ENCODE results near the gene PARD3.

PARD3 gene

DNA sequence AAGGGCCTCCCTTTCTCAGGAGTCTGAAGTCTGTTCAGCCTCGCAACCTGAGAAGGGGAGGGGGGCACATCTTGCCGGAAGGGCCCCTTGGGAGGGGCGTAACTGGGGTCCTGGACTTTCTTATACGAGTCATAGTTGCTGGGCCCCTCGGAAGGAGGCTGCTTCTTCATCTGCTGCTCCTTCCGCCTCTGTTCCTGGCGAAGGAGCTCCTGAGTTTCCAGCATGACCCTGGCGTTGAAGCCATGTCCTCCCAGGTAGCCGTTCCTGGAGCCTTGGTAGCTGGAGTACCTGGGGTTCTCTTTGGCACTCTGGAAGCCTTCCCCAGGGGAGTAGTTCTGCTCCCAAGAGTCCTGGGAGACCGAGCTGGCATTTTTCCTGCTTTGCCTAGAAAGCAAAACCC lies 703.9 kb downstream of the PARD3 start:
- Histone ChIP-seq H3K27ac (ENCODE audit: insufficient read depth, low read depth, low read length, poor library complexity, severe bottlenecking) (no peak overlapping the region), H3K27me3 (ENCODE audit: control insufficient read depth, insufficient read depth, low read length, poor library complexity, severe bottlenecking) (no peaks in the 10 kb centered on the region)

DNA sequence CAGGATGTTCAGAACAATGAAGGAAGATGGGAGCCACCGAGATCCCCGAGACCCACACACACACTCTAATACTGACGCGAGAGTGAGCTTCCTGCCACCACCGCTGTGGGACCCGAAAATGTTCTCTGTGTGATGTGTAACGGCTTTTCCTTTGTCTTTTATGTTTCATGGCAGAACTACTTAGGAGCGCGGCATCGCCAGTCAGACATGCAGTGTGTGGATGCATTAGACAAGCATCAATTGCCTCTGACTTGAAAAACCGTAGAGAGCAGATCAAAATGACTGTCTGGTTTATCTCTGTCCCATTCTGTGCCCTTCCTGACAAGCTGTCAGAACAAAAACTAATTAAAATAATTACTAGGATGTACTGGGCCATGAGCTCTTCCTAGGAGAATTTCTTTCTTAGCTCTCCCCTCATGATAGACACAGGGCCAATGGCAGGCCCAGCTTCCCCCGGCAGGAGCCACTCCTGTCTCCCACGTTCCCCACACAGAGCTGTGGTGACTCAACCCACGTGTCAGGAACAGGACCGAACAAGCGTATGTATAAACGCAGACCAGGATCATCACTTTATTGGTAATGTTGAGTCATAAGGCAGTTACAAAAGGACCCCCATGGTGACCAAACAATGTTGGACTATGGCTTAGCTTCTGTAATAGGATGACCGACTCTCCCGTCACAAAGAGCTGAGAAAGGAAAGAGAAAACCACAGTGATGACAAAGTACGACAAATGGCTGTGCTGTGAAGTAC lies 705.0 kb downstream of the PARD3 start:
- WGBS, 2 experiments = 88 to 90% methylated on average over 20 of the region's 20 CpGs
- Histone ChIP-seq H3K9me3 (ENCODE audit: control insufficient read depth, low read length) (no peaks in the 10 kb centered on the region), H3K27ac (ENCODE audit: insufficient read depth, low read depth, low read length, poor library complexity, severe bottlenecking) (no peak overlapping the region), H3K27me3 (ENCODE audit: control insufficient read depth, insufficient read depth, low read length, poor library complexity, severe bottlenecking) (no peaks in the 10 kb centered on the region), H3K36me3 (ENCODE audit: control insufficient read depth, insufficient read depth, low read length) (no peaks in the 10 kb centered on the region), H3K4me1 (ENCODE audit: control insufficient read depth, insufficient read depth, low read length) (no peaks in the 10 kb centered on the region), H3K4me3 (ENCODE audit: insufficient read depth, low read depth, low read length) (no peak overlapping the region)

More for the DNA sequence above, 703.9 kb downstream of the PARD3 start:
- 92 to 94% methylated on average over 10 of the region's 10 CpGs for WGBS, 2 experiments
- Histone ChIP-seq H3K36me3 (ENCODE audit: control insufficient read depth, insufficient read depth, low read length) (no peaks in the 10 kb centered on the region), H3K4me3 (ENCODE audit: insufficient read depth, low read depth, low read length) (no peak overlapping the region), H3K9me3 (ENCODE audit: control insufficient read depth, low read length) (no peaks in the 10 kb centered on the region), H3K4me1 (ENCODE audit: control insufficient read depth, insufficient read depth, low read length) (no peaks in the 10 kb centered on the region)

GRCh38 chr10:34109495-34109894 lies 705.6 kb downstream of the PARD3 start:
- Histone ChIP-seq H3K36me3 (ENCODE audit: control insufficient read depth, insufficient read depth, low read length) (no peaks in the 10 kb centered on the region), H3K4me1 (ENCODE audit: control insufficient read depth, insufficient read depth, low read length) (no peaks in the 10 kb centered on the region), H3K4me3 (ENCODE audit: insufficient read depth, low read depth, low read length) (no peak overlapping the region), H3K9me3 (ENCODE audit: control insufficient read depth, low read length) (no peaks in the 10 kb centered on the region), H3K27ac (ENCODE audit: insufficient read depth, low read depth, low read length, poor library complexity, severe bottlenecking) (no peak overlapping the region), H3K27me3 (ENCODE audit: control insufficient read depth, insufficient read depth, low read length, poor library complexity, severe bottlenecking) (no peaks in the 10 kb centered on the region)
- 93 to 95% methylated on average over 7 of the region's 7 CpGs for WGBS, 2 experiments

DNA sequence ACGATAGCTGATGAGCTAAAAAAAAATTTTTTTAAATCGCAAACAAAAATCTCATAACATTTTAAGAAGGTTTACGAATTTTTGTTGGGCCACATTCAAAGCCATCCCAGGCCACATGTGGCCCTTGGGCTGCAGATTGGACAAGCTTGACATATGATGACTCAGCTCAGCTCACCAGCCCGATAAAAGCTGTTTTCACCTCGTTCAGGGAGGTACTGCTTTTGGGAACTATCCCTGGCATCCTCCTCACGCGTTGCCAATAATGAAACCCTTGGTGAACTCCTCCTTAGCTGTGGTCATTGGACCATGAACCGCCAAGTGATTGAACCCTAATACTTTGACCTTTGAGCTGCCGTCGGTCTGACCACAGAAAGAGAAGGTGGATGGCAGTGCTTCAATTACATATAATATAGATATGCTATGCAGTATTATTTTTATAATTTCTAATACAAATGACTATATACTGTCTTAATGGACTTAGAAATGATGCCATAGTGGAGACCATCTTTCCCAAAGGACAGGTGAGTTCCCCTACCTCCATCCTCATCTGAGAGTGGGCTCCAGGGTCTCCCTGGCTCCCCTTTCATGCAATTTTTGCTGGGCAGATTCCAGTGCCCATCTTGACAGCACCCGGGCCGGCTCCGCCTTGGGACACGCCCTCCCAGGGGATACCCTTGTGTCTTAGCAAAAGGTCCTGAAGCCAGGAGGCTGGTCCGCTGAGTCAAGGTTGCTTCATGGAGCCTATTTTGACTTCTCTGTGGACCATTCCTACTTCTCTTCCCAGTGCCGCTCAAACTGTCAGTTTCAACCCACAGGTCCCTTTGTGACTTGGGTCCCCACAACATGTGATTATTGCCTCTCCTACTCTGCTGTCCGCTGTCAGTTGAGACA lies 707.2 kb downstream of the PARD3 start:
- H3K4me1 ChIP-seq (ENCODE audit: control insufficient read depth, insufficient read depth, low read length) = no peaks in the 10 kb centered on the region
- 95 to 97% methylated on average over 15 of the region's 17 CpGs for WGBS, 2 experiments
- H3K27ac ChIP-seq (ENCODE audit: insufficient read depth, low read depth, low read length, poor library complexity, severe bottlenecking) = no peak overlapping the region
- H3K9me3 ChIP-seq (ENCODE audit: control insufficient read depth, low read length) = no peaks in the 10 kb centered on the region
- no peaks in the 10 kb centered on the region for H3K36me3 ChIP-seq (ENCODE audit: control insufficient read depth, insufficient read depth, low read length)
- no peaks in the 10 kb centered on the region for H3K27me3 ChIP-seq (ENCODE audit: control insufficient read depth, insufficient read depth, low read length, poor library complexity, severe bottlenecking)
- no peak overlapping the region for H3K4me3 ChIP-seq (ENCODE audit: insufficient read depth, low read depth, low read length)

- H3K36me3 ChIP-seq (ENCODE audit: control insufficient read depth, insufficient read depth, low read length) = no peaks in the 10 kb centered on the region
- H3K27me3 ChIP-seq (ENCODE audit: control insufficient read depth, insufficient read depth, low read length, poor library complexity, severe bottlenecking) = no peaks in the 10 kb centered on the region
- no peak overlapping the region for H3K27ac ChIP-seq (ENCODE audit: insufficient read depth, low read depth, low read length, poor library complexity, severe bottlenecking)
- H3K4me1 ChIP-seq (ENCODE audit: control insufficient read depth, insufficient read depth, low read length) = no peaks in the 10 kb centered on the region
- 91 to 93% methylated on average over 7 of the region's 7 CpGs for WGBS, 2 experiments
- no peaks in the 10 kb centered on the region for H3K9me3 ChIP-seq (ENCODE audit: control insufficient read depth, low read length)
- H3K4me3 ChIP-seq (ENCODE audit: insufficient read depth, low read depth, low read length) = no peak overlapping the region
These were observed 708.7 kb downstream of the PARD3 start for GRCh38 chr10:34106356-34106885.

DNA sequence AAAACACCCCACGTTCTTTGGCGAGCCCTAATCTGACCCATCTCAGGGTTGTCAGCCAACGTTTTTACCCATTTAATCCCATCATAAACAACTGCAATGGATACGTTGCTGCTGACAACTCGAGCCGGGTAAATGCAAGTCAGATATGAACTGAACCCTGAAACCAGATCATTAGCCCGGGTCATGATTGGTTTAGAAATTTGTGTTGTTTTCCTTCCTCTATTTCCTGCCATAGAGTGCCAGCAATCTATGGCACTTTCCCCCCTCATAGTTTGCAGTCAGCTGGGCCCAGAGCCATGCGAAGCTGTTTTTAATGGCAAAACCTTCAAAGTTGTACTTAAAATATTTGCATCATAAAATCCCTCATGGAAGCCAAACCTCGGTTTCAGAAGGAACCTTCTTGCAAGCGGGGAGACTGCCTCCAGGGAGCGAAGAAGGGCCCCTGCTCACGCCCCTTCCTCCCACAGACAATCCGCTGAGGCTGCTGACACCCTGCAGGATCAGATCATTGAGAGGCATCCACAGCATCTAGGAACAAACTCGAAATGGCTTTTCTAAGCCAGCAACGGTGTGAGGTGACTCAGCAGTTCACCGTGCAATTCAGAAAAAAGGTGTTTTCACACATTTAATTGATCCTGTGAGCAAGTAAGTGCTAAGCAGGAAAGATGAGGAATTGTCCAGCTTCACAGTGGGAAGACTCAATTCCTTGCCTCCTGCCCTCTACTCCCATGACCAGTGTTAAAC lies 710.1 kb downstream of the PARD3 start:
- H3K4me1 ChIP-seq (ENCODE audit: control insufficient read depth, insufficient read depth, low read length) = no peaks in the 10 kb centered on the region
- H3K27me3 ChIP-seq (ENCODE audit: control insufficient read depth, insufficient read depth, low read length, poor library complexity, severe bottlenecking) = no peaks in the 10 kb centered on the region
- no peak overlapping the region for H3K27ac ChIP-seq (ENCODE audit: insufficient read depth, low read depth, low read length, poor library complexity, severe bottlenecking)
- H3K4me3 ChIP-seq (ENCODE audit: insufficient read depth, low read depth, low read length) = no peak overlapping the region
- H3K36me3 ChIP-seq (ENCODE audit: control insufficient read depth, insufficient read depth, low read length) = no peaks in the 10 kb centered on the region
- 76 to 77% methylated on average over 16 of the region's 16 CpGs for WGBS, 2 experiments
- H3K9me3 ChIP-seq (ENCODE audit: control insufficient read depth, low read length) = no peaks in the 10 kb centered on the region

DNA sequence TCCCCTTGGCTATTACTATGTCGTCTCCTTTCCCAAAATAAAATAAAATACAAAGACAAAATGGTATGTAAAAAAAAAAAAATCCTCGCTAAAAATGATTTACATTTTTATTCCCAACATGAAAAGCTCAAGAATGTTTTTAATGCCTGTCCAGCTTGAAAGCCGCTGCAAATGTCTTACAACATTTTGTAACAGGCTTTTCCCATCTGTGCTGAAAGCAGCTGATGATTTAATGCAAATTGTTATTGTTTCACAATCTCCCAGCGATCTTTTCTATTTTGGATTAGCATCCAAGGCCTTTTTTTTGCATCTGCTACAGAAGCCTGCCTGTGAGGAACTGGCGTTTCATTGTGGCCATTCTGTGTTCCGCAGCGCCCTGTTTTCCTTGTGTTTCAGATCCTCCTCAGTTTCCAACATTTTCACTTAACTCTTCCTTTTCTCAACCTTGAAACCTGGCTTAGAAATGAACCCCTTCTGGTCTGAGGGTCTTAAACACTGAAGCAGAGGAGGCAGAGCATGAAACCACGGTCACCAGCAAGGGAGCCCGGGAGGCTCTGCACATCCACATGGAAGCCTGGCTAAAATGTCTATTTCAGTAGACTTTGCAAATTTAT lies 712.1 kb downstream of the PARD3 start:
- Histone ChIP-seq H3K27ac (ENCODE audit: insufficient read depth, low read depth, low read length, poor library complexity, severe bottlenecking) (no peak overlapping the region), H3K4me1 (ENCODE audit: control insufficient read depth, insufficient read depth, low read length) (no peaks in the 10 kb centered on the region), H3K36me3 (ENCODE audit: control insufficient read depth, insufficient read depth, low read length) (no peaks in the 10 kb centered on the region), H3K27me3 (ENCODE audit: control insufficient read depth, insufficient read depth, low read length, poor library complexity, severe bottlenecking) (no peaks in the 10 kb centered on the region), H3K4me3 (ENCODE audit: insufficient read depth, low read depth, low read length) (no peak overlapping the region), H3K9me3 (ENCODE audit: control insufficient read depth, low read length) (no peaks in the 10 kb centered on the region)
- 92 to 93% methylated on average over 8 of the region's 9 CpGs for WGBS, 2 experiments

- Histone ChIP-seq H3K9me3 (ENCODE audit: control insufficient read depth, low read length) (no peaks in the 10 kb centered on the region), H3K27ac (ENCODE audit: insufficient read depth, low read depth, low read length, poor library complexity, severe bottlenecking) (no peak overlapping the region), H3K4me3 (ENCODE audit: insufficient read depth, low read depth, low read length) (no peak overlapping the region), H3K27me3 (ENCODE audit: control insufficient read depth, insufficient read depth, low read length, poor library complexity, severe bottlenecking) (no peaks in the 10 kb centered on the region), H3K36me3 (ENCODE audit: control insufficient read depth, insufficient read depth, low read length) (no peaks in the 10 kb centered on the region), H3K4me1 (ENCODE audit: control insufficient read depth, insufficient read depth, low read length) (no peaks in the 10 kb centered on the region)
- 93% methylated on average over 15 of the region's 15 CpGs for WGBS, 2 experiments
These were observed 712.8 kb downstream of the PARD3 start for GRCh38 chr10:34102237-34102673.

- no peaks in the 10 kb centered on the region for H3K27me3 ChIP-seq (ENCODE audit: control insufficient read depth, insufficient read depth, low read length, poor library complexity, severe bottlenecking)
- H3K4me3 ChIP-seq (ENCODE audit: insufficient read depth, low read depth, low read length) = no peak overlapping the region
- no peaks in the 10 kb centered on the region for H3K4me1 ChIP-seq (ENCODE audit: control insufficient read depth, insufficient read depth, low read length)
- H3K27ac ChIP-seq (ENCODE audit: insufficient read depth, low read depth, low read length, poor library complexity, severe bottlenecking) = no peak overlapping the region
- H3K9me3 ChIP-seq (ENCODE audit: control insufficient read depth, low read length) = no peaks in the 10 kb centered on the region
- no peaks in the 10 kb centered on the region for H3K36me3 ChIP-seq (ENCODE audit: control insufficient read depth, insufficient read depth, low read length)
- WGBS, 2 experiments = 94 to 96% methylated on average over 5 of the region's 5 CpGs
These were observed 714.1 kb downstream of the PARD3 start for GRCh38 chr10:34101001-34101400.

Data from ectodermal cell (in vitro differentiated cells).